WI38 (cell line): ENCODE results near the gene ZNF862.

ENCODE experiments used
- H3K4me3 ChIP-seq: 2 replicates; pipeline ENCODE4 v1.5.1; 2011; ENCODE audit warnings: low read depth, mild to moderate bottlenecking, control low read depth, low read length
- TF ChIP-seq, protein P1 (sequence below): IDR thresholded peaks from 2 replicates; pipeline ENCODE4 v1.5.1; 2012; ENCODE audit warnings: low read depth, mild to moderate bottlenecking, control low read depth, low read length

ZNF862 gene

GRCh38 chr7:149846436-149847046, 8.4 kb downstream of the ZNF862 start:
- H3K4me3 ChIP-seq, result no peak overlapping the region
- TF ChIP-seq, protein P1, sequence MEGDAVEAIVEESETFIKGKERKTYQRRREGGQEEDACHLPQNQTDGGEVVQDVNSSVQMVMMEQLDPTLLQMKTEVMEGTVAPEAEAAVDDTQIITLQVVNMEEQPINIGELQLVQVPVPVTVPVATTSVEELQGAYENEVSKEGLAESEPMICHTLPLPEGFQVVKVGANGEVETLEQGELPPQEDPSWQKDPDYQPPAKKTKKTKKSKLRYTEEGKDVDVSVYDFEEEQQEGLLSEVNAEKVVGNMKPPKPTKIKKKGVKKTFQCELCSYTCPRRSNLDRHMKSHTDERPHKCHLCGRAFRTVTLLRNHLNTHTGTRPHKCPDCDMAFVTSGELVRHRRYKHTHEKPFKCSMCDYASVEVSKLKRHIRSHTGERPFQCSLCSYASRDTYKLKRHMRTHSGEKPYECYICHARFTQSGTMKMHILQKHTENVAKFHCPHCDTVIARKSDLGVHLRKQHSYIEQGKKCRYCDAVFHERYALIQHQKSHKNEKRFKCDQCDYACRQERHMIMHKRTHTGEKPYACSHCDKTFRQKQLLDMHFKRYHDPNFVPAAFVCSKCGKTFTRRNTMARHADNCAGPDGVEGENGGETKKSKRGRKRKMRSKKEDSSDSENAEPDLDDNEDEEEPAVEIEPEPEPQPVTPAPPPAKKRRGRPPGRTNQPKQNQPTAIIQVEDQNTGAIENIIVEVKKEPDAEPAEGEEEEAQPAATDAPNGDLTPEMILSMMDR, result no peak

DNA sequence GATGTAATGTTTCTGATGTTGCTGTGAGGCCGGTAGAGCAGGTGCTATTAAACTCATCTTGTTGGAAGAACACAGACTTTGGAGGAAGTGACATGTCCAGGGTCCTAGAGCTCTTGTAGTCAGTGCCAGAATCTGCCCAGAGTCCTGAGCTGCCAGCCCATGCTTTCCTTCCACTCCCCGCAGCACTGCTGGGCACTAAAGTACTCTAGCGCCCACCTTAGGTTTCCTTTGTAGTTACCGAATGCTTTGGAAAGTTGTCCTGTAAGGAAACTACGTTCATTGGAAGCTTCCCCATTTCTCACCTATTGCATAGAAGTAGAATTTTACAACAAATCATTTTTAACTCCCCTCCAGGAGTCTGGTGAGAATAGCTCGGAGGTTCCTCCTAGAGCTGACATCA, 11.0 kb downstream of the ZNF862 start:
- TF ChIP-seq, protein P1, result no peak
- H3K4me3 ChIP-seq, result no peak overlapping the region

GRCh38 chr7:149850007-149850594, 11.9 kb downstream of the ZNF862 start:
- no peak overlapping the region for H3K4me3 ChIP-seq
- TF ChIP-seq, protein P1, result no peak

- TF ChIP-seq, protein P1, result no peak
- H3K4me3 ChIP-seq, result no peak overlapping the region
Observed at GRCh38 chr7:149850716-149851115, 12.5 kb downstream of the ZNF862 start.

DNA sequence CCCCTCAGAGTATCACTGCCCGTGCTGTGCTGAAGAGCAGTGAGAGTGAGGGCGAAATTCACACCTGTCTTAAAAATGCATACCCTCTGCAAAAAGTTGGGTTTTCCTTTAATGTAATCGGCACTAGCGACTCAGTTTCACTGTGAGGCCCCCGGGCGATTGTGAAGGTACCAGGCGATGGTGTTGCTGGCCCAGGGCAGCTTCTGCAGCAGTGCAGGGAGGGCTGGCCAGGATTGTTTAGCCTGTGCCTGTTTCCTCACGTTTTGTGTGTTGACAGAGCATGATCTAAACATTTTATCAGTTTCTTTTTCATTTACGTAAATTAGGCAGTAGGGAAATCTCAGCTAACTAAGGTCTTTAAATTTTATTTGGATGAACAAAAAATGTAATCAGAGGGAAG, 13.3 kb downstream of the ZNF862 start:
- TF ChIP-seq, protein P1, result no peak

GRCh38 chr7:149853157-149853556, 15.0 kb downstream of the ZNF862 start:
- TF ChIP-seq, protein P1, result no peak
- no peak overlapping the region for H3K4me3 ChIP-seq

More for the DNA sequence above, 13.3 kb downstream of the ZNF862 start:
- H3K4me3 ChIP-seq, result no peak overlapping the region

- TF ChIP-seq, protein P1, result no peak
Observed at GRCh38 chr7:149854611-149855360, 16.6 kb downstream of the ZNF862 start.

More at GRCh38 chr7:149854611-149855360, 16.6 kb downstream of the ZNF862 start:
- no peak overlapping the region for H3K4me3 ChIP-seq
